IMR-90 (cell line): ENCODE measurements around the gene MTFR1L. TPM values are rescaled to one million over a fixed set of nuclear protein-coding genes. Genes with fewer than 3 reads are reported as not detected.

Experiments used
- ATAC-seq: fragments of 200-7000 bp; cut with Tn5 transposase; 2 replicates; pipeline ENCODE4 v1.9.1; 2020; ENCODE audit warnings: low read depth, mild to moderate bottlenecking, moderate library complexity
- BruUV-seq: library from RNA; stranded (reverse); fragments of 400-500 nt; replicated peaks from 2 replicates; lab custom pipeline; 2021; lab: Mats Ljungman, UMichigan
- CTCF ChIA-PET: fragments of 300-600 bp; formaldehyde crosslinking; extraction: SDS; loops from one replicate; lab custom pipeline; 2021; ENCODE audit warnings: antibody characterized with exemption; lab: Yijun Ruan, JAX
- POLR2A ChIA-PET: fragments of 300-600 bp; sonication (Branson Sonifier 250); formaldehyde crosslinking; loops from one replicate; lab custom pipeline; 2022; ENCODE audit warnings: antibody characterized with exemption; ENCODE audit not compliant: unreplicated experiment; lab: Charles Lee
- DNase-seq: peaks from one replicate; pipeline ENCODE4 v3.0.0; 2013
- H2AFZ ChIP-seq: replicated peaks from 2 replicates; pipeline ENCODE3; 2013; ENCODE audit warnings: low read length, mild to moderate bottlenecking; ENCODE audit not compliant: poor library complexity
- H2AK5ac ChIP-seq: 2 replicates; pipeline ENCODE4 v1.6.1; 2013; ENCODE audit warnings: low read depth, low read length, inconsistent platforms
- H2AK9ac ChIP-seq: replicated peaks from 2 replicates; pipeline ENCODE3; 2013; ENCODE audit warnings: mild to moderate bottlenecking, low read depth, low read length, moderate library complexity; ENCODE audit not compliant: poor library complexity
- H2BK120ac ChIP-seq: 2 replicates; pipeline ENCODE4 v1.6.1; 2013; ENCODE audit warnings: low read depth, low read length, inconsistent platforms
- H2BK15ac ChIP-seq: 3 replicates; pipeline ENCODE4 v1.6.1; 2013; ENCODE audit warnings: low read depth, low read length, inconsistent platforms
- H2BK20ac ChIP-seq: 2 replicates; pipeline ENCODE4 v1.6.1; 2013; ENCODE audit warnings: low read depth, mild to moderate bottlenecking, inconsistent platforms, low read length, moderate library complexity
- H2BK5ac ChIP-seq: 2 replicates; pipeline ENCODE4 v1.6.1; 2013; ENCODE audit warnings: mild to moderate bottlenecking, low read depth, low read length, inconsistent platforms; ENCODE audit not compliant: poor library complexity, severe bottlenecking
- H3K14ac ChIP-seq: replicated peaks from 2 replicates; pipeline ENCODE4 v1.6.1; 2013; ENCODE audit warnings: low read depth, low read length, inconsistent platforms
- H3K18ac ChIP-seq: 2 replicates; pipeline ENCODE4 v1.6.1; 2013; ENCODE audit warnings: low read depth, low read length, control low read depth
- H3K23ac ChIP-seq: 2 replicates; pipeline ENCODE4 v1.6.1; 2013; ENCODE audit warnings: low read depth, low read length, inconsistent platforms
- H3K27ac ChIP-seq: 2 replicates; pipeline ENCODE4 v1.5.1; 2013; ENCODE audit warnings: mild to moderate bottlenecking, control low read depth, low read length; ENCODE audit not compliant: insufficient read depth
- H3K27me3 ChIP-seq: 2 replicates; pipeline ENCODE4 v1.6.1; 2013; ENCODE audit warnings: low read length; ENCODE audit not compliant: control insufficient read depth, insufficient read depth
- H3K36me3 ChIP-seq: 2 replicates; pipeline ENCODE4 v1.6.1; 2013; ENCODE audit warnings: low read length, mixed read lengths; ENCODE audit not compliant: control insufficient read depth, insufficient read depth
- H3K4ac ChIP-seq: 2 replicates; pipeline ENCODE4 v1.6.1; 2013; ENCODE audit warnings: low read depth, low read length, inconsistent platforms
- H3K4me1 ChIP-seq: 2 replicates; pipeline ENCODE4 v1.6.1; 2013; ENCODE audit warnings: low read length, mixed read lengths; ENCODE audit not compliant: control insufficient read depth, insufficient read depth
- H3K4me2 ChIP-seq: 2 replicates; pipeline ENCODE4 v1.6.1; 2013; ENCODE audit warnings: low read depth, mild to moderate bottlenecking, control low read depth, low read length, moderate library complexity
- H3K4me3 ChIP-seq: 2 replicates; pipeline ENCODE4 v1.5.1; 2013; ENCODE audit warnings: low read depth, mild to moderate bottlenecking, control low read depth, low read length, moderate library complexity; ENCODE audit not compliant: insufficient read depth
- H3K56ac ChIP-seq: 2 replicates; pipeline ENCODE4 v1.6.1; 2013; ENCODE audit warnings: low read length, inconsistent platforms; ENCODE audit not compliant: insufficient read depth; ENCODE audit errors: extremely low read depth
- H3K79me1 ChIP-seq, 2 experiments: 2 replicates each; pipeline ENCODE4 v1.6.1; 2013; ENCODE audit warnings: low read length in 2 of 2, inconsistent platforms in 1 of 2, low read depth in 1 of 2
- H3K9ac ChIP-seq: 2 replicates; pipeline ENCODE4 v1.6.1; 2013; ENCODE audit warnings: low read depth, low read length, control low read depth
- H3K9me1 ChIP-seq: 2 replicates; pipeline ENCODE4 v1.6.1; 2013; ENCODE audit warnings: low read length, inconsistent platforms; ENCODE audit not compliant: insufficient read depth
- H3K9me3 ChIP-seq: 2 replicates; pipeline ENCODE4 v1.6.1; 2013; ENCODE audit warnings: low read length; ENCODE audit not compliant: control insufficient read depth, insufficient read depth
- H4K20me1 ChIP-seq: 2 replicates; pipeline ENCODE4 v1.6.1; 2013; ENCODE audit warnings: low read length, inconsistent platforms; ENCODE audit not compliant: insufficient read depth
- H4K5ac ChIP-seq: 2 replicates; pipeline ENCODE4 v1.6.1; 2013; ENCODE audit warnings: mild to moderate bottlenecking, low read depth, low read length, control low read depth
- H4K8ac ChIP-seq, 2 experiments: 2 replicates each; pipeline ENCODE4 v1.6.1; 2013; ENCODE audit warnings: low read depth in 2 of 2, low read length in 2 of 2, control low read depth in 1 of 2, inconsistent platforms in 1 of 2
- H4K91ac ChIP-seq: 2 replicates; pipeline ENCODE4 v1.6.1; 2013; ENCODE audit warnings: low read depth, low read length, inconsistent platforms; ENCODE audit not compliant: insufficient read depth
- MAFK ChIP-seq: IDR thresholded peaks from 2 replicates; pipeline ENCODE4 v1.6.1; 2012; ENCODE audit warnings: low read depth, low read length, improper control_type of control experiment
- MXI1 ChIP-seq: IDR thresholded peaks from 2 replicates; pipeline ENCODE4 v1.6.1; 2012; ENCODE audit warnings: low read depth, mild to moderate bottlenecking, low read length, moderate library complexity, borderline replicate concordance
- NFE2L2 ChIP-seq: fragments of 150-350 bp; IDR thresholded peaks from 2 replicates; pipeline ENCODE4 v1.6.1; 2016; ENCODE audit warnings: low read depth, mild to moderate bottlenecking, low read length
- RAD21 ChIP-seq: IDR thresholded peaks from 2 replicates; pipeline ENCODE4 v1.6.1; 2012; ENCODE audit warnings: low read length, improper control_type of control experiment
- RCOR1 ChIP-seq: IDR thresholded peaks from 2 replicates; pipeline ENCODE4 v1.6.1; 2012; ENCODE audit warnings: mild to moderate bottlenecking, low read length, improper control_type of control experiment; ENCODE audit not compliant: insufficient replicate concordance
- RFX5 ChIP-seq: IDR thresholded peaks from 2 replicates; pipeline ENCODE4 v1.8.0; 2012; ENCODE audit warnings: low read depth, mild to moderate bottlenecking, low read length, moderate library complexity
- SMC3 ChIP-seq: fragments of 150-350 bp; IDR thresholded peaks from 2 replicates; pipeline ENCODE4 v1.6.1; 2016; ENCODE audit warnings: low read depth, mild to moderate bottlenecking, antibody characterized with exemption, low read length, moderate library complexity
- WGBS, 2 experiments: methylation state at CpG; one replicate each; pipeline versions ENCODE4 v1.1.5 to v1.1.7; 2013; ENCODE audit warnings: missing lambda C conversion rate in 2 of 2; ENCODE audit not compliant: insufficient read length in 1 of 2; ENCODE audit errors: extremely low coverage in 2 of 2; 5-methylcytosine and 5-hydroxymethylcytosine counted together
- dilution Hi-C: fragments of 300-500 bp; cut with HindIII; formaldehyde crosslinking; loops from one replicate; pipeline ENCODE4 v1.14.3; 2018; ENCODE audit warnings: low sequenced_read_pairs; ENCODE audit not compliant: unreplicated experiment
- in situ Hi-C: fragments of 300-500 bp; cut with MboI; formaldehyde crosslinking; loops from 3 replicates; pipeline ENCODE4 v1.14.3; 2019; ENCODE audit warnings: low sequenced_read_pairs, inconsistent platforms, mixed read lengths
- intact Hi-C: fragments of 100-400 bp; cut with micrococcal nuclease; formaldehyde crosslinking; loops from 2 replicates; pipeline ENCODE4 v1.10.0; 2022
- polyA plus RNA-seq, 3 experiments: library from polyadenylated mRNA; depleted of rRNA; stranded (reverse); fragments of >200 nt; gene quantifications; 2 replicates each; pipeline ENCODE4 v1.2.3, GENCODE V29; 2012; ENCODE audit warnings: low replicate concordance in 1 of 3
- total RNA-seq: library from RNA; depleted of rRNA; stranded (reverse); fragments of >200 nt; gene quantifications from 2 replicates; pipeline ENCODE4 v1.2.3, GENCODE V29; 2012
- TF ChIP-seq, protein P1 (sequence below): fragments of 150-350 bp; IDR thresholded peaks from 2 replicates; pipeline ENCODE4 v1.6.1; 2017; ENCODE audit warnings: mild to moderate bottlenecking, antibody characterized with exemption, low read length, low read depth
- TF ChIP-seq, protein P2 (sequence below): conservative IDR thresholded peaks from 2 replicates; pipeline ENCODE4 v1.5.1; 2012; ENCODE audit warnings: mild to moderate bottlenecking, low read depth, low read length, improper control_type of control experiment

The MTFR1L gene
- total and polyA plus RNA-seq, 2 of the 4 experiments (the other 2 are of a cell fraction), result 69.1 to 69.7 TPM

DNA sequence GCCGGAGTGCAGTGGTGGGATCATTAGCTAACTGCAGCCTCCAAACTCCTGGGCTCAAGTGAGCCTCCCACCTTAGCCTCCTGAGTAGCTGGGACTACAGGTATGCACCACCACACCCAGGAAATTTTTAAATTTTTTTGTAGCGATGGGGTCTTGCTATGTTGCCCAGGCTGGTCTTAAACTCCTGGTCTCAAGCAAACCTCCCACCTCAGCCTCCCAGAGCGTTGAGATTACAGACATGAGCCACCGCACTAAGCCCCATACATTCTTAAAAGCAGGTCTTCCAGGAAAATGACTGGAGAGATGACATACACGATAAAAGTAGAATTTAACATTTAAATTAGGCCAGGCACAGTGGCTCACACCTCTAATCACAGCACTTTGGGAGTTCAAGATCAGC is 13.4 kb downstream of the MTFR1L start:
- CTCF ChIA-PET, result no interaction called here
- Histone ChIP-seq H3K56ac (no peak overlapping the region), H3K9ac (no peak overlapping the region), H3K4ac (no peak overlapping the region), H2AFZ (no peak overlapping the region), H3K9me3 (no peaks in the 10 kb centered on the region), H2AK9ac (no peak overlapping the region), H2BK15ac (no peak overlapping the region), H2BK20ac (no peak overlapping the region), H4K20me1 (no peaks in the 10 kb centered on the region), H2BK120ac (no peak overlapping the region), H4K5ac (no peak overlapping the region), H3K36me3 (peaks cover 44% of the 10 kb centered on the region), H3K14ac (no peak overlapping the region), H3K18ac (no peak overlapping the region), H3K27me3 (no peaks in the 10 kb centered on the region), H3K4me3 (no peak overlapping the region), H4K8ac (no peak overlapping the region), H3K79me1 (peaks cover 3 to 10% of the 10 kb centered on the region in 2 experiments; a peak in 2 of 4 replicates), H3K4me2 (no peak overlapping the region), H3K23ac (no peak overlapping the region), H2BK5ac (no peak overlapping the region), H2AK5ac (no peak overlapping the region), H3K4me1 (no peaks in the 10 kb centered on the region), H3K9me1 (no peaks in the 10 kb centered on the region; the same call in 1 of the 2 replicates), H4K91ac (no peak overlapping the region), H3K27ac (no peak overlapping the region)
- BruUV-seq, result no TSS peak
- dilution Hi-C loops (no loop called here), intact Hi-C loops (no loop called here), in situ Hi-C loops (no loop called here)
- WGBS, 2 experiments, result 100% methylated on average over 1 of the region's 5 CpGs; no CpG with 5 or more reads in 1 of the 2 experiments
- ATAC-seq (no peak), DNase-seq (no peak)
- POLR2A ChIA-PET, result no interaction called here
- no peak for TF ChIP-seq RCOR1
- TF ChIP-seq RAD21, result no peak
- TF ChIP-seq RFX5, result no peak
- TF ChIP-seq, protein P1, sequence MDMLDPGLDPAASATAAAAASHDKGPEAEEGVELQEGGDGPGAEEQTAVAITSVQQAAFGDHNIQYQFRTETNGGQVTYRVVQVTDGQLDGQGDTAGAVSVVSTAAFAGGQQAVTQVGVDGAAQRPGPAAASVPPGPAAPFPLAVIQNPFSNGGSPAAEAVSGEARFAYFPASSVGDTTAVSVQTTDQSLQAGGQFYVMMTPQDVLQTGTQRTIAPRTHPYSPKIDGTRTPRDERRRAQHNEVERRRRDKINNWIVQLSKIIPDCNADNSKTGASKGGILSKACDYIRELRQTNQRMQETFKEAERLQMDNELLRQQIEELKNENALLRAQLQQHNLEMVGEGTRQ, result no peak
- no peak for TF ChIP-seq SMC3
- TF ChIP-seq MXI1, result no peak
- TF ChIP-seq NFE2L2, result no peak
- no peak for TF ChIP-seq MAFK
- TF ChIP-seq, protein P2, sequence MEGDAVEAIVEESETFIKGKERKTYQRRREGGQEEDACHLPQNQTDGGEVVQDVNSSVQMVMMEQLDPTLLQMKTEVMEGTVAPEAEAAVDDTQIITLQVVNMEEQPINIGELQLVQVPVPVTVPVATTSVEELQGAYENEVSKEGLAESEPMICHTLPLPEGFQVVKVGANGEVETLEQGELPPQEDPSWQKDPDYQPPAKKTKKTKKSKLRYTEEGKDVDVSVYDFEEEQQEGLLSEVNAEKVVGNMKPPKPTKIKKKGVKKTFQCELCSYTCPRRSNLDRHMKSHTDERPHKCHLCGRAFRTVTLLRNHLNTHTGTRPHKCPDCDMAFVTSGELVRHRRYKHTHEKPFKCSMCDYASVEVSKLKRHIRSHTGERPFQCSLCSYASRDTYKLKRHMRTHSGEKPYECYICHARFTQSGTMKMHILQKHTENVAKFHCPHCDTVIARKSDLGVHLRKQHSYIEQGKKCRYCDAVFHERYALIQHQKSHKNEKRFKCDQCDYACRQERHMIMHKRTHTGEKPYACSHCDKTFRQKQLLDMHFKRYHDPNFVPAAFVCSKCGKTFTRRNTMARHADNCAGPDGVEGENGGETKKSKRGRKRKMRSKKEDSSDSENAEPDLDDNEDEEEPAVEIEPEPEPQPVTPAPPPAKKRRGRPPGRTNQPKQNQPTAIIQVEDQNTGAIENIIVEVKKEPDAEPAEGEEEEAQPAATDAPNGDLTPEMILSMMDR, result no peak
